NCI-H1694 treated with DMSO at 0.1 percent for 48 hours (cell line): ENCODE data around the gene ZNF57.
A peak's percentile ranks its signal among the peaks of the same experiment; 100 is the strongest.
"Not testable (repeated sequence)": the region's sequence is repeated elsewhere in the genome, so short reads cannot be mapped to it uniquely, and the experiment has no call there.

Source experiments
- DNase-seq: peaks from one replicate; lab custom pipeline; 2025; lab: John Stamatoyannopoulos, UW

Gene ZNF57

GRCh38 chr19:2952953-2953481 lies 52.3 kb downstream of the ZNF57 start:
- DNase-seq = no peak

- no peak for DNase-seq
Observed at GRCh38 chr19:2957160-2957559, 56.4 kb downstream of the ZNF57 start.

GRCh38 chr19:2960120-2960519 lies 59.4 kb downstream of the ZNF57 start:
- no peak for DNase-seq

GRCh38 chr19:2962018-2962670 lies 61.4 kb downstream of the ZNF57 start:
- DNase-seq = peak; percentile 77

- DNase-seq = no peak
Observed at GRCh38 chr19:2963122-2963521, 62.4 kb downstream of the ZNF57 start.

GRCh38 chr19:2963631-2964030 lies 62.9 kb downstream of the ZNF57 start:
- DNase-seq = not testable (repeated sequence)

GRCh38 chr19:2964874-2965273 lies 64.1 kb downstream of the ZNF57 start:
- DNase-seq = no peak

GRCh38 chr19:2967972-2968371 lies 67.2 kb downstream of the ZNF57 start:
- no peak for DNase-seq
